Skin epidermis (tissue), 12 donors: ENCODE data around the gene EPDR1.

ENCODE experiments used
- H3K27ac ChIP-seq, 21 experiments: fragments of 200-600 bp; sonication (generic) in 11 of 21; one replicate each; pipeline ENCODE4 v1.5.0; 2020; ENCODE audit warnings: mild to moderate bottlenecking in 3 of 21, inconsistent platforms in 2 of 21, moderate library complexity in 2 of 21
- H3K4me3 ChIP-seq, 7 experiments: fragments of 200-600 bp; sonication (generic) in 2 of 7; one replicate each; pipeline ENCODE4 v1.5.0; 2020; ENCODE audit warnings: inconsistent platforms in 2 of 7, mild to moderate bottlenecking in 2 of 7, moderate library complexity in 1 of 7

Gene EPDR1

GRCh38 chr7:37971491-37971890 is 51.1 kb downstream of the EPDR1 start:
- Histone ChIP-seq H3K4me3 (no peak overlapping the region), H3K27ac (no peak overlapping the region)

DNA sequence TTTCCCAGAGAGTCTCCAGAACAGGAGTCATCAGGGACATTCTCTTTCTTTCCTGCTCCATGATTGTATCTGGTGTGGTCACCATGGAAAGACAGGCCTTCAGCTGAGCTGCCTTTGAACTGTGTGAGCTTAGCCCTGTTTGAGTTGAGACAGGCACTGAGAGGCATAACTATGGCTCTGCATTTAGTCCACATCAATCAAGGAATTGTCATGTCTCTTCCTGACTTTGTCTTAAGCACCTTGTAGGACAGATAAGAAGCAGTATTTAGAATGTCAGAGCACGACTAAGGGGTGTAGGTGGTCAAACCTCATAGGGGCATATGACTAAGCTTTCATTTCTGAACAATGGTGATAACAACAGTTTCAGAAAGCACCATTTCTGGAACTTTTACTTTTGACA is 53.5 kb downstream of the EPDR1 start:
- no peak overlapping the region for H3K27ac ChIP-seq
- H3K4me3 ChIP-seq = no peak overlapping the region

- H3K4me3 ChIP-seq = no peak overlapping the region
- no peak overlapping the region for H3K27ac ChIP-seq
Measured at GRCh38 chr7:37974711-37975110, 54.3 kb downstream of the EPDR1 start.

- no peak overlapping the region for H3K4me3 ChIP-seq
- no peak overlapping the region for H3K27ac ChIP-seq
Measured at GRCh38 chr7:37977243-37977642, 56.8 kb downstream of the EPDR1 start.

DNA sequence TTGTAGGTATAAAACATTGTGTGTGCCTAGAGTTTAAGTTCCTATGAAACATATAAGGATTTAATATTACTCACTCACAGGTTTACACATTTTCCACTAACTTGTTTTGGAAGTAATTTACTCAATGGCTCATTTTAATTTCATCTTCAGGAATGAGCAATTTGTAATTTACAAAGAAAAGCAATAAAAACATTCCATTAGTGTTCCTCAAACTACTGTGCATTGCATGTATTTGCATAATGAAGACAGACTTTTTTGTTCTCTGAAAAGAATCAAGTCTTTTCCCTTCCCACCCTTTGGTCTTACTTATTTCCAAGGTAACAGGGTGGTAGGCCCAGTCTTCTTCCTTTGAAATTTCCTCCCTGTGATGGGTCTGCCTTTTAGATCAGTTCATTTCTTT is 61.2 kb downstream of the EPDR1 start:
- Histone ChIP-seq H3K27ac (no peak overlapping the region), H3K4me3 (no peak overlapping the region)

- Histone ChIP-seq H3K4me3 (no peak overlapping the region), H3K27ac (no peak overlapping the region)
Measured at GRCh38 chr7:37982423-37982822, 62.0 kb downstream of the EPDR1 start.

DNA sequence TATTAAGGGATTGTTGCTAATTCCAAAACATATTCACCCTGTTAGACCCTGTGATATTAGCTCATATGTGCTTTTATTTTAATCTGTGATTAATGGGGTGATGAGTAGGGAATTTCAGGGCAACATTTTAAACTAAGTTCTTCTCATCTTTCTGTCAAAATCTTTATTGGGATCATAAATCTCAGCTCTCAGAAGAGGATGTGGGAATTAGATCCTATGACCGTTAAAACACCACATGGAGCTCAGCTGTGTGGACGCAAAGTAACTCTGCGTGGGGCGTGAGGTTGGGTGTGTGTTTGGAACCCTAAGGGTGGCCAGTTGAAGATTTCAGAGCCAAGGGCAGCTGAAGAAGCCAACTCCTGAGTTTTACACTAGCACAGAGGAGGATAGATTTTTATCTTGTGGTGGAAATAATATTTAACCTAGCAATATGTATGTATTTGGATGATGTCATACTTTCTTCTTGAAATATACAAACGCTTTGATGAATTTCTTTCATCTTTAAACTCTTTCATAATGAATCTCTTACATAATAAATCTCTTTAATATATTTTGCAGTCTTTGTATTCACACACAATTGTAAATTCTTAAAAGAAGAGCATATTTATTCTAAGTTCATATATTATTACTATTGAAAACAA is 64.4 kb downstream of the EPDR1 start:
- no peak overlapping the region for H3K27ac ChIP-seq

DNA sequence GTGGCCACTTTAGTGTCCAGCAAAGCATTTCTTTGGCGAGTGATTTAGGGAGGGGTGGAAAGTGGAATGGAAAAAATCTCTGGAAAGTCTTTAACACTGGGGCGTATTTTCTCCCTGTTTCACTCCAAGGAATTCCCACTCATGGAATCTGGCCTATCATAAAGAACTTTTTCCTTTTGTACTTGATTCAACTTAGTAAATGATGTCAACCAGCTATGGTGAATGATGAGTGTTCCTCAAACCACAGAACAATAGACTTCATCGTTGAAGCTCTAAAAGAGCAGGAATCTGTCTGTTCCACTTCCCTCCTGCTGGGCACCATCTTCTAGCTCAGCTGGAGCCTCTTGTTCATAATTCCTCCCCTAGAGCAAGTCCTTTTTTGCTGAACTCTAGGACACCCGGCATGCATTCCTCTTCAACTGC is 66.5 kb downstream of the EPDR1 start:
- peak overlapping the region in 1 of 21 experiments; percentile 41 for H3K27ac ChIP-seq
- no peak overlapping the region for H3K4me3 ChIP-seq

More for the DNA sequence above, 64.4 kb downstream of the EPDR1 start:
- H3K4me3 ChIP-seq = no peak overlapping the region

DNA sequence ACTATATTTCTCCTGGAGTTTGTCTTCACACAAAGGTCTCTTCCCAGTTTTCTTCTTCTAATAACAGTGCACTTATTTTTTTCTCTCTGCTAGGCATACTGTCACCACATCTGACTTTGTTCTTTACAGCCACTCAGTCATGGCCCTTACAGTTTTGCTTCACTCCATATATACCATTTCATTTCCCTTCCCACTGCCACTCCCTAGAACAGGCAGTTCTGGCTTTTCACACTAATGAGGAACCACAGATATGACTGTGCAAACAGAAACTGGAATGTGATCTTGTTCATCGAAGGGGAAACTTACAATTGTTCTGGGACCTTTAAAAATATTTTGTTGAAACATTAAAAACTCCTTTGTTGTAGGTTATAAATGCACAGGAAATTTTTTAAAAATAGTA is 67.3 kb downstream of the EPDR1 start:
- H3K4me3 ChIP-seq = no peak overlapping the region
- H3K27ac ChIP-seq = peak overlapping the region in 2 of 21 experiments; percentile 15 to 41

GRCh38 chr7:37988721-37989650 is 68.5 kb downstream of the EPDR1 start:
- no peak overlapping the region for H3K4me3 ChIP-seq
- H3K27ac ChIP-seq = no peak overlapping the region

GRCh38 chr7:37990337-37990736 is 69.9 kb downstream of the EPDR1 start:
- H3K27ac ChIP-seq = no peak overlapping the region
- H3K4me3 ChIP-seq = no peak overlapping the region

- no peak overlapping the region for H3K4me3 ChIP-seq
Measured at GRCh38 chr7:37993060-37993501, 72.6 kb downstream of the EPDR1 start.

GRCh38 chr7:37999673-38000072 is 79.2 kb downstream of the EPDR1 start:
- Histone ChIP-seq H3K27ac (no peak overlapping the region), H3K4me3 (no peak overlapping the region)

More at GRCh38 chr7:37993060-37993501, 72.6 kb downstream of the EPDR1 start:
- H3K27ac ChIP-seq = no peak overlapping the region

GRCh38 chr7:38000272-38000671 is 79.8 kb downstream of the EPDR1 start:
- Histone ChIP-seq H3K27ac (peak overlapping the region in 1 of 21 experiments; percentile 38), H3K4me3 (no peak overlapping the region)
